NOMO-1 treated with dmso at 0.1 percent for 144 hours (cell line): Measurements from ENCODE around the gene RNU6-9.
"Not testable (repeated sequence)": the region's sequence is repeated elsewhere in the genome, so short reads cannot be mapped to it uniquely, and the experiment has no call there.

Source experiments
- DNase-seq: peaks from one replicate; lab custom pipeline; 2025; ENCODE audit not compliant: unreplicated experiment; lab: John Stamatoyannopoulos, UW

Gene RNU6-9

GRCh38 chr19:877992-878660 lies 15.2 kb upstream of the RNU6-9 start:
- DNase-seq = not testable (repeated sequence)

DNA sequence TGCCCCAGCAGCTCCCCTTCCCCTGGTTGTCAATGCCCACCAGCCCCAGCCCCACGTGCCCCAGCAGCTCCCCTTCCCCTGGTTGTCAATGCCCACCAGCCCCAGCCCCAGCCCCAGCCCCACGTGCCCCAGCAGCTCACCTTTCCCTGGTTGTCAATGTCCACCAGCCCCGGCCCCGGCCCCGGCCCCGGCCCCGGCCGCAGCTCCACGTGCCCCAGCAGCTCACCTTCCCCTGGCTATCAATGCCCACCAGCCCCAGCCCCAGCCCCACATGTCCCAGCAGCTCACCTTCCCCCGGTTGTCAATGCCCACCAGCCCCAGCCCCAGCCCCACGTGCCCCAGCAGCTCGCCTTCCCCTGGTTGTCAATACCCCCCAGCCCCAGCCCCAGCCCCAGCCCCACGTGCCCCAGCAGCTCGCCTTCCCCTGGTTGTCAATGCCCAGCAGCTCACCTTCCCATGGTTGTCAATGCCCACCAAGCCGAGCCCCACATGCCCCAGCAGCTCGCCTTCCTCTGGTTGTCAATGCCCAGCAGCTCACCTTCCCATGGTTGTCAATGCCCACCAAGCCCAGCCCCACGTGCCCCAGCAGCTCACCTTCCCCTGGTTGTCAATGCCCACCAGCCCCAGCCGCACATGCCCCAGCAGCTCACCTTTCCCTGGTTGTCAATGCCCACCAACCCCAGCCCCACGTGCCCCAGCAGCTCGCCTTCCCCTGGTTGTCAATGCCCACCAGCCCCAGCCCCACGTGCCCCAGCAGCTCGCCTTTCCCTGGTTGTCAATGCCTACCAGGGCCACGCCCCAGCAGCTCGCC lies 14.3 kb upstream of the RNU6-9 start:
- DNase-seq = not testable (repeated sequence)

- DNase-seq = no peak
Measured at GRCh38 chr19:879711-880438, 13.4 kb upstream of the RNU6-9 start.

DNA sequence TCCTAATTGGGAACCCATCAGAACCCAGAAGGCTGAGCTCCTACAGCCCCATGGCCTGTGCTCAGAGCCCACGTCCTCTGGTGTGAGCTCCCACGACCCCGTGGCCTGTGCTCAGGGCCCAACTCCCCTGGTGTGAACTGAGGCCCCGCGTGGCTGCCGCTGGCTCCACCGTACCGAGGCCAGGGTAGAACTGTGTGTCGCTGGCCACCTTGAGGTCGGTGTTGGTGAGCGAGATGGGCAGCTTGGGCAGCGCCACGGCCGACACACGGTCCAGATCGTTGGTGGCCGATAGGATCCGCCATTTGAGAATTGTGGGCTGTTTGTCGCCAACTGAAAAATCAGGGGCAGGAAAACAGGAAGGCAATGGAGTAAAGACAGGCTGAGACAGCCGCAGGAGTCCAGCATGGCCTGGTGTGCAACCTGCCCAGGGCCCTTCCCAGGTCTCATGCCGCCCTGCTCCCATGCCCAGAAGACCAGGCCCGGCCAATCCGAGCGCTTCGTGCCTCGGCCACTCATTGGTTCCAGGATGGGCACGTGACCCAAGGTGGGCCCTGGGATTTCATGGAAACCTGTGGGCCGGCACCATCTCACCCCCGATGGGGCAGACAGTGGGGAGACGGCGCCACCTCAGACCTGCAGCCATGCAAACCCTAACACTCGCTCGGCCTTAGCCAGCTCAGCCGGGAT lies 11.8 kb upstream of the RNU6-9 start:
- no peak for DNase-seq

DNA sequence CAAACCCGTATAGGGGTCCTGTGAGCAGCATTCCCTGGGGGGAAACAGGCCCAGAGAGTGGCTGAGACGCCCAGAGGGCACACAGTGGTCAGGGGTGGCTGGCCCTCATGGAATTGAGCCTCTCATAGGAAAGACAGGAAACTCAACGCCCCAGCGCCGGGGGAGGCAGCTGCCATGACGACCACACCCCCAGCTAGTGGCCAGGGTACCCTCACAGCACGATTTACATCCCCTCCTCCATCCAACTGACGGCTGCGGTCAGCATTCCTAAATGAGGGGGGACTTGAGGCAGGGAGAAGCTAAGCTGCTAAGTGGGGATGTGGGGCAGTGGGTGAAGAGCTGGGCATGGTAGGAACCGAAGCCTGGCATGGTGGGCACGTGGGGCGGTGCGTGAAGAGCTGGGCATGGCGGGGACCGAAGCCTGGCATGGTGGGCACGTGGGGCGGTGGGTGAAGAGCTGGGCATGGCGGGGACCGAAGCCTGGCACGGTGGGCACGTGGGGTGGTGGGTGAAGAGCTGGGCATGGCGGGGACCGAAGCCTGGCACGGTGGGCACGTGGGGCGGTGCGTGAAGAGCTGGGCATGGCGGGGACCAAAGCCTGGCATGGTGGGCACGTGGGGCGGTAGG lies 10.3 kb upstream of the RNU6-9 start:
- DNase-seq = no peak

DNA sequence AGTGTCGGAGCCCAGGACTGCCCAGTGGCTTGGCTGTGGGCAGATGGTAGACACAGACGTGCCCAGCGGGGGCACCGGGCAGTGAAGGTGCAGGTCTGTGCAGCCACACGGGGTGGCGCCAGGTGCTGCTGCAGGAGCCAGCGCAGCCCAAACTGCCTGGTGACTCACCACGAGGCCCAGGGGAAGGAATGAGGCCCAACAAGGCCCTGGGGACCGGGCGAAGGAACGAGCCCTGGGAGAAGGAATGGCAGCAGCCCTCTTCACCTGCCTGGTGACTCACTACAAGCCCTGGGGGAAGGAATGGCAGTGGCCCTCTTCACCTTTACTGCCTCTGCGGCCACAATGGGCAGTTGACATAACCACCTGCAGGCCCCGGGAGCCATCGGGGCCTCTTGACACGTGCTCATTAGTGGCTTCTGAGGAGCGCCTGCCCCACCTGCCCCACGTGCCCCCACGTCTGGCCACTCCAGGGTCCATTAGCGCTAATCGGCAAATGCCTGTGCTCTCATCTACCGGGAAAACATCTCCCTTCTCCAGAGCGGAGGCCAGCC lies 9.5 kb upstream of the RNU6-9 start:
- no peak for DNase-seq

- DNase-seq = no peak
Measured at GRCh38 chr19:884420-885211, 8.7 kb upstream of the RNU6-9 start.

GRCh38 chr19:885536-886224 lies 7.6 kb upstream of the RNU6-9 start:
- no peak for DNase-seq

DNA sequence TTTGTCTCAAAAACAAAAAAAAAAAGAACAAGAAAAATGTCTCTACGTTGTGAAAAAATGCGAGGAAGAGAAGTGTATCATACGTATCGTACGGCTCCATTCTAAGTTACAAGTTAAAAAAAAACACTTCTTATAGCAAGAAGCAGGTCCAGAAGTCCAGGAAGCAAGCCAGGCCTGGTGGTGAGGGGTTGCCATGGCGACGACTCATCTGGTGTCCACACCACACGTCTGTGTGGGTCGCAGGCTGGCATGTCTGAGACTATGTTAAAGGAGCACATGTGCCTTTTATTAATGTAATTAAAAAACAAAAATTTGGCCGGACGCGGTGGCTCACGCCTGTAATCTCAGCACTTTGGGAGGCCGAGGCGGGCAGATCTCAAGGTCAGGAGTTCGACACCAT lies 6.2 kb upstream of the RNU6-9 start:
- no peak for DNase-seq

DNA sequence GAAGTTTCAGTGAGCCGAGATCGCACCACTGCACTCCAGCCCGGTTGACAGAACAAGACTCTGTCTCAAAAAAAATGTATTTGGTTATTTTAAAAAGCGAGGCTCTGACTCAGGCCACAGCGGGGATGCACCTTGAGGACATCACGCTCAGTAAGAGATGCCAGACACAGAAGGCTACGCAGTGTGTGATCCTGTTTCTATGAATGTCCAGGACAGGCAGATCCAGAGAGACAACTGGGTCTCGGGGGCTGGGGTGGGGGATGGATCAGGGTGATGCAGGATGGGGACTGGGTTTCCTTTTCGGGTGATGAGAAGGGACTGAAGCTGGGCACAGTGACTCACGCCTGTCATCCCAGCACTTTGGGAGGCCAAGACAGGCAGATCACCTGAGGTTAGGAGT lies 5.7 kb upstream of the RNU6-9 start:
- no peak for DNase-seq

GRCh38 chr19:888581-889385 lies 4.5 kb upstream of the RNU6-9 start:
- no peak for DNase-seq

GRCh38 chr19:889662-890295 lies 3.5 kb upstream of the RNU6-9 start:
- DNase-seq = no peak

DNA sequence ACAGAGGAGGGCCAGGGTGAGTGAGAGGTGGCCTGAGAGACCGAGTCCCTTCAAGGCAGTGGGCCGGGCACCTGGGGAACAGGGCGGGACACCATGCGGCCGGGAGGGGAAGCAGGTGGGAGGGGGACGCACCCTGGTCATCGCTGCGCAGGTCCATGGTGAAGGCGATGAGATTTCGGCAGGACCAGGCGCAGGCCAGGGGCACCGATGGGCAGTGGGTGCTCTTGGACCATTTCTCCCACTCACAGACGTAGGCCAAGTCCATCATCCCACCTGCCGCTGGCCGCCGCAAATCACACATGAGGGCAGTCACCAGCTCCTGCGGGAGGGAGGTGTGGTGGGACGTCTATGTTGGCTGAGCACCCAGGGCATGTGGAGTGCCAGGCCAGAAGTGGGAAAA lies 2.5 kb upstream of the RNU6-9 start:
- no peak for DNase-seq

- DNase-seq = not testable (repeated sequence)
Measured at GRCh38 chr19:891421-892200, 1.7 kb upstream of the RNU6-9 start.

DNA sequence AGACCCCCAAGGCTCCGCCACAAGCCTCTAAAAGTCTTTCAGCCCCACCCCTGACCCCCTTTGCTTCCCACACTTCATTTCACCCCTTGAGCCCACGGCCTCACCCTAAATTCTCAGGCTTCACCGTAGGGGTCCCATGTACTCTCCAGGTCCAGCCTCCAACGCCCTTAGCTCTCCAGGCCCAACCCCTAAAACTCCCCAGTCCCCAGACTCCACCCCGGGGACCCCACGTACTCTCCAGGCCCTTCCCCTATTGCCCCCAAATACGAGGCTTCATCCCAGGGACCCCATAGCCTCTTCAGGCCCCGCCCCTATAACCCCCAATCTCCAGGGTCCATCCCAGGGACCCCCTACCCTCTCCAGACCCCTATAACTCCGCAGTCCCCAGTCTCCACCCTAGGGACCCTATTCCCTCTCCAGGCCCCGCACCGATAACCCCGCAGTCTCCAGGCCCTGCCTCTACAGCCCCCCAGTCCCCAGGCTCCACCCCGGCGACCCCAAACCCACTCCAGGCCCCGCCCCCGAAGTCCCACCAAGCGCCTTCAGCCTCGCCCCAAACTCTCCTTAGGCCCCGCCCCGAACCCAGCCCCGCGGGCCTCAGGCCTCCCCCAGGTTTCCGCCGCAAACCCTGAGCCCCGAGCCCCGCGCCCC lies 916 bp upstream of the RNU6-9 start:
- no peak for DNase-seq

- no peak for DNase-seq
Measured at GRCh38 chr19:896434-896833, 3.1 kb downstream of the RNU6-9 start.

DNA sequence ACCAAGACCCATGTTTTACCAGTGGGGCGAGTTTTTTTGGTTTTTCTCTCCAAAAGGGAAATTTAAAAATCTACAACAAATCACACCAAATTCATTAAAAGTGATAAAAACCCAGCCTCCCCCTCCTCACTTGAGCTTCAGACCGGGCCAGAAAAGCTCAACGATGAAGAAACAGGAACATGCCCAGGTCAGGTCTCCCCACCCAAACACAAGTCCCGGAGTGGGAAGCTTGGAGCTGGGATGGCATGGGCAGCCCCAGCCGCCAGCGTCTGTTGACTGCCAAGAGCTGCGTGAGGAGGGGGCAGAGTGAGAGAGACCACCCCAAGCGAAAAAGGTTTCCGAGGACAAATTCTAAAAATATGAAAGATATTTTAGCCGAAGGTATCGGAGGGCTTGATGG lies 3.7 kb downstream of the RNU6-9 start:
- DNase-seq = no peak
